Iris pigment epithelial cell (primary cell): ENCODE measurements around the gene PHLDB2.

Source experiments
- DNase-seq: peaks from one replicate; pipeline ENCODE4 v3.0.0-alpha.2; 2011; ENCODE audit warnings: low read depth

PHLDB2 gene

GRCh38 chr3:111926266-111926676 is 67.2 kb downstream of the PHLDB2 start:
- DNase-seq: no peak

- DNase-seq: no peak
Measured at GRCh38 chr3:111928613-111929012, 69.5 kb downstream of the PHLDB2 start.

DNA sequence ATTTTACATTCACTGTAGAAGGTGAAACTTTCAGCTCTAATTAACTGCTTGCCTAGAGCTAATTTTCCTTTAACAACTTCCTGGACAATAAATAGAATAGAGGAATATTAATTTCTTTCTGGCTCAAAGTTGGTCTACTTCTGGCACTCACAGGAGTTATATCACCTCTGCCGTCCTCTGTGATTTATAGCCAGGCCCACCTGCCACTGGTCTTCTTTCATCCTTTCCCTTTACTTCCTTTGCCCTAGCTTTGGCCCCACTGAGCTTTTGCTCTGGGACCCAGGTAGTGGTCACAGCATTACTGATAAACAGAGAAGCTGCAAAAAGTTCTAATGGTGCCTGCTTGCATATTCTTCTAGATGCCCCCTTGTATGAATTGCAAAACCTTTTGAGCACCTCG is 70.4 kb downstream of the PHLDB2 start:
- DNase-seq: no peak

- DNase-seq: no peak
Measured at GRCh38 chr3:111932946-111933345, 73.9 kb downstream of the PHLDB2 start.

- peak; percentile 75 for DNase-seq
Measured at GRCh38 chr3:111936191-111936841, 77.3 kb downstream of the PHLDB2 start.

DNA sequence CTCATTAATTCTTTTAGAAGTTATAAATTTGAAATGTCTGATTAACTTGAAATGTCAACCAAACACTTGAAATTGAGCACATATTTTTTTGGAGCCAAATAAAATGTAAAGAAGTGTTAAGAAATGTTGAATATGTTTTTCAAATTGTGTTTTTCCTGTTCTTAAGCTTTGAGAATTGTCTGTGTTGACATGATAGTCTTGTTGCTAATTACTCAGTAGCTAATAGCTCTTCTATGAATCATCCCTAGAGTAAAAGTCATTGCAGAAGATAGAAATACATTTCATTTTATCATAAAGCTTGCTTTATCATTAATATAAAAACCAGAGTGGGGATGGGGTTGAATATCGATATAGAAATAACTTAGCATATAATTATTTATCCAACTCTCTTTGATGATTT is 77.9 kb downstream of the PHLDB2 start:
- peak; percentile 57 for DNase-seq

GRCh38 chr3:111937871-111938270 is 78.8 kb downstream of the PHLDB2 start:
- DNase-seq: no peak

DNA sequence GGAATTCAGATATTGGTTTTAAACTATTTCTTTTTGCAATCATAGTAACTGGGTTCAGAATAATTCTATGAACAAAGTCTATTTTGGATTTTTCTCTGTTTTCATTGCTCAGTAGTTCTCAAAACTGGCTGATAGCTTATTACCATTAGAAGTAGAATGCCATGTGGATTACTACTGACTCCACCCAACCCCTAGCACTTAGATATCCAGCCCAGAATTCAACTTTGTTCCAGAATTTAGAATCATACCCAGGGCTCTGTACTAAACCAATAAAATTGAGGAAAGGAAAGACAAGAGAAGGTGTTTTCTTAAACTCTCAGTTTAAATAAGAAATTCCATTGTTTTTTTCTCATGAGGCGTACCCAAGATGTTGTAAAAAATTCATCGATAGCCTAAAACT is 80.8 kb downstream of the PHLDB2 start:
- no peak for DNase-seq

DNA sequence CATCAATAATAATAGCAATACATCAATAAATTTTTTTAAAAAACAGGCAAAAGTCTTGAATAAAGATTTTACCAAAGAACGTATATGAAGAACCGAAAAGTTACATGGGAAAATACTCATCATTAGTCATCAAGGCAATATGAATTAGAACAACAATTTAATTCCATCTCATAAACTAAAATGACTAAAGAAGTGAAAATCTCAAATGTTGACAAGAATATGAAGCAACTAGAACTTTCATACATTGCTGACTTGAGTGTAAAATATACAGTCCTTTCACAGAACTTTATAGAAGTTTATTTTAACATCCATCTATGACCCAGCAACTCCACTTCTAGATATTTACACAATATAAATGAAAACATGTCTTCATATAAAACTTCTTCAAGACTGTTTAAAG is 84.5 kb downstream of the PHLDB2 start:
- no peak for DNase-seq

DNA sequence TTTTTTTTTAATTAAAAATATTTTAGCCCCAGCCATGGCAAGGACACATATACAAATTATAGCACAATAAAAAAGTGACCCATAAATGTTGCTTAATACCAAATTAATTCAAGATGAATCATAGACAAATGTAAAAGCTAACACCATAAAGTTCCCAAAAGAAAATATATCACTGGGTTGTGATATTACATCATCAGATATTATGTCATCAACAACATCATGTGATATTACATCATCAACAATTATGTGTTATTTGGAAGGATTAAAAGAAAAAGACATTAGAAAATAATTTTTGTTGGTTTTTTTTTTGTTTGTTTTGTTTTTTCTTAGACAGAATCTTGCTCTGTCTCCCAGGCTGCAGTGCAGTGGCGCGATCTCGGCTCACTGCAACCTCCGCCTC is 85.3 kb downstream of the PHLDB2 start:
- DNase-seq: no peak

DNA sequence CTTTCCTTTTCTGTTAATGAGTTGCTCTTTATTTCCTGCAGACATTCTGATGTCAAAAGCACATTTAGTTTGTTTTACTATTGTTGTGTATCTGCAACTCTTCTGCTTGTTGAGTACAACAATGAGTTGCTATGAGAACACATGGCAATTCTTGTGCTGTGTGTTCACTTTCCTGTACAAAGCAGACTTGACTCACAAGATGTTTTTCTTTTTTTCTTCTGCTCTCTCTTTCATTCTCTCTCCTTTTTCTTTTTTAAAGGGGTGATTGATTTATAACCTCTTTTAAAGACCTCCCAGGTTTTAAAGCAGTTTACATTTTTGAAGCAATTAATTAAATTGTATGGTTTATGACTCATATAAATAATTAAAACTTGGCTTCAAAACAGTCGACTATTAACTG is 88.2 kb downstream of the PHLDB2 start:
- peak; percentile 84 for DNase-seq

DNA sequence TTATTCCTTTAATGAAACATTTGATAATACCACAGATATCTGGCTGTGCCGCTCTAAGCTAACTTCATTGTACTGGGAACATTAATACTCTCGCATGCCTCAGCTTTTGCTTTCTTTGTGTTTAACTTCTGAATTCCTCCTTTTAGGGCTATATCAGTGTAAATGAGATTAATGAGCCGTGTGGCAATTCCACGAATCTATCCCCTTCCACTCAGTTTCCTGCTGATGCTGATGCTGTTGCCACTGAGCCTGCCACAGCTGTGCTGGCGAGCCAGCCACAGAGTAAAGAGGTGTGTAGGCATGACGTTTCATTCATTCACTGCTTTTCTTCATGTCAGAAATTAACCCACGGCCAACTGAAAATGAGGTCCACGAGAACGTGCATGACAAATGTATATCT is 89.7 kb downstream of the PHLDB2 start:
- DNase-seq: no peak

GRCh38 chr3:111949712-111950111 is 90.6 kb downstream of the PHLDB2 start:
- DNase-seq: no peak

DNA sequence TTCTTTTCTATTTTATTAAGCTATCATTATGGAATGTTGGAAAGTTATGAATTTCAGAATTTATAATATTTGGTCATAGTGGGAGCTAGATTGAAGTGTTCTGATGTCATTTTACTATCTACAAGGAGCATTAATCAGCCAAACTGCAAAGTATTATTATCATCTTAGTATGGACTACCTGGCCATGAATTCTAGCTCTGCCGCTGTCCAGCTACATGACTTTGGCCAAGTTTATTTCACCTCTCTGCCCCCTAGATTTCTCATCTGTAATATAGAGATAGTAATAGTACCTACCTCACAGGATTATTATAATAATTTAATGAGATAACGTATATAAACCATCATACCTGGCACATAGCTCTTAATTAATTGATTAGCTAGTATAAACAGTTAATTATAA is 92.0 kb downstream of the PHLDB2 start:
- DNase-seq: no peak

- DNase-seq: no peak
Measured at GRCh38 chr3:111952086-111952485, 93.0 kb downstream of the PHLDB2 start.

DNA sequence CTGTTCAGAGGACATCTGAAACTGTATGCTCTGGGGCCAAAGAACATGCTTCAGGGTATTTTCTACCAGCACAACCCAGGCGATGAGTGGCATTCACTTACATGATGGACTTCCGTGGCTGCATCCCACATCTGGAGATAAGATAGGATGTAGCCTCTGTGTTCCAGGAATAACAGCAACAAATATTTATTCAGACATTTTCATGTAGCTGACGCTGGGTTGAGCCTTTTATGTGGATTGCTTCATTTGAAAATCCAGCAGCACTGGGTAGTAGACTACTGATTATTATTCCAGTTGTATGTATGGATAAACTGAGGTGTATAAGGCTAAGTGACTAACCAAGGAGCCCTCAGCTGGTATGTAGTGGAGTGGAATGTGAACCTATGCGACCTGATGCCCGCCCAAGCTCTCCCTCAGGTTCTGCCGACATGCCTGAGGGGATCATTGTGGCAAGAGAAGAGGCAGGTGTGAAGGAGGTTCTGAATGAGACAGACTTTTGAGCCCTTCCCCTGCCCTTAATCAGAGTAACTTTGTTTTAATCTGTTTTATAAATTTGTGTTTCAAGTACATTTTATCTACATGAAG is 93.9 kb downstream of the PHLDB2 start:
- no peak for DNase-seq

DNA sequence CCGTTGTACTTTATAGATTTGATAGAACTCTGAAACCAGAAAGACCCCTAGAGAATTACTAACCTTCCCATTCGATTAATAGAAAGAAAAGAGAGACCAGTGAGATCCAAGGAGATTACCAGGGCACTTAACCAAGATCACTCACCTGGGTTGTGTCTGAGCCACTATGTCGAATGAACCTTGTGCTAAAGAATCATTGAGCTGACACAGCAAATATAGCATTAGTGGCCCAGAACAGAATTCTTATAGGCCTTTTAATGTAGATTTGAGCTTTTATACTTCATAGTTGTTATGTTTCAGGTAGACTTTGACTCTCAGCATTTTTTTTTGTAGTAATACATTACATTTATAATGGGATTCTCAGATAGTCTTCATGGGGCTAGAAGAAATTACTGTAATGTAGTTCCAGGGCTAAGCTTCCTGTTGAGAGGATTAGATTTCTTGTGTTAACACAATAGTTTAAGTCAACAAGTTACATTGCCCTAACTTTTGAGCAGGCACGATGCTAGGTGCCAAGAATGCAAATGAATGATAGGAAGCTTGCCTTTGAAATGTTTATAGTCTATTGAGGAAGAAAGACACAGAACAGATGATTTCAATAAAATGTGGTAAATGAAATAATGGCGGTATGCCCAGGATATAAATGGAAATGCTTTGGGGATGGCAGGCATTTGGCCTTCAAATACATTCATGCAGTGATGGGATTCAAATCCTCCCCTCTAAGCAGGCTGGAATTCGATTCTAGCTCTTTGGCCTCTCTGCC is 95.3 kb downstream of the PHLDB2 start:
- DNase-seq: no peak

- no peak for DNase-seq
Measured at GRCh38 chr3:111955876-111956275, 96.8 kb downstream of the PHLDB2 start.

DNA sequence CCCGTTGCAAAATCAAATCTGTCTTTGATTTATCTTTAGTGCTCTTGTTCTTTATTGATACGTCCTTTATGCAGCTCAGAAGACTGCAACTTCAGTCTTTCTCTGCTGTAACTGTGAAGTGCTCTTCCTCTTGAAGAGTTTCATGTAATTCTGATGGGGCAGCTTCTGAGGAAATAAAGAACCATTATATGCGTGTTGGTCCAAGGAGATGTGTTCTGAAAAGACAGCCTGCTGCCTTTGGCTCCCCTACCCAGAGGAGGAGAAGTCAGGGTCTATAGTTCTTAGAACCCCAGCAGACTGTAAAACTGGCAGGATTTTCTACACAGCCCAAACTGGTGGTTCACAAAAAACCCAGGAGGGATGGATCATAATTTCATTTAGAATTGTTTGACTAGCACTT is 97.4 kb downstream of the PHLDB2 start:
- no peak for DNase-seq

DNA sequence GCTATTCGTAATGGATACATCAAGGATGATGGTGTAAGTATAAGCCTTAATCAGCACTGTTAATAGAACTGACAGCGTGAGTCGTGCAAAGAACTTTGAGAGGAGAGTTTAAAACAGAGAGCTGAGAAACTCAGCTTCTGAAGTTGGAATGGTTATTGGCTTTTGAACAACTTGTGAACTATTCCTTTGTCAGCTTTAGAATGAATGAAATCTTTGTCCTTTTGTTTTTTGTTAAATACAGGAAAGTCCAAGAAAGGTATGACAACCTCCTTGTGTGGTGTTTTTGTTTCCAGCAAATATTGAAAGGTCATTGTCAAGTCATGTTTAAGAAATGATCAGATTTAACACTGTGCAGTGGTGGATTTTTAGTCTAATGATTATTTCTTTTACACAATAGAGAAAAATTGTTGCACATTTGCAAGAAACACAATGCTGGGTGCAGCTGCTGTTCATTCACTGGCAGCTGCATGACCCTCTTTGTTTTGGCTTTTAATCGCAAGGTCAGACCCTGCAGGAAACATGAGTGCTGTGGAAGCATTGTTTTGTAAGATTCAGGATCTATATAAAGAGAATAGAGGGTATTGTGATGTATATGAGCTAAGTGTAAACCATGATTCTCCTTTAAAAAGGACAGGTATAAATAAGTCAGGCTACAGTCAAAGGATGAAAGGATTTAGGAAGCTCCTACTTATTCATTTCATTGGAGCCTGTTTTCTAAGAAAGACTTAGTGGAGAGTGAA is 98.1 kb downstream of the PHLDB2 start:
- no peak for DNase-seq

GRCh38 chr3:111961461-111962164 is 102.5 kb downstream of the PHLDB2 start:
- DNase-seq: no peak

GRCh38 chr3:111963424-111963823 is 104.4 kb downstream of the PHLDB2 start:
- peak; percentile 91 for DNase-seq
